ENCODE measurements around the gene KRTAP10-10. TPM values are rescaled to one million over a fixed set of nuclear protein-coding genes. Genes with fewer than 3 reads are reported as not detected.
"Not testable (repeated sequence)": the region's sequence is repeated elsewhere in the genome, so short reads cannot be mapped to it uniquely, and the experiment has no call there.

Gene KRTAP10-10
- polyA plus RNA-seq, 1 donor (not counting 4 experiments of a cell fraction or from before 2014, with no cell fraction given) = not detected

DNA sequence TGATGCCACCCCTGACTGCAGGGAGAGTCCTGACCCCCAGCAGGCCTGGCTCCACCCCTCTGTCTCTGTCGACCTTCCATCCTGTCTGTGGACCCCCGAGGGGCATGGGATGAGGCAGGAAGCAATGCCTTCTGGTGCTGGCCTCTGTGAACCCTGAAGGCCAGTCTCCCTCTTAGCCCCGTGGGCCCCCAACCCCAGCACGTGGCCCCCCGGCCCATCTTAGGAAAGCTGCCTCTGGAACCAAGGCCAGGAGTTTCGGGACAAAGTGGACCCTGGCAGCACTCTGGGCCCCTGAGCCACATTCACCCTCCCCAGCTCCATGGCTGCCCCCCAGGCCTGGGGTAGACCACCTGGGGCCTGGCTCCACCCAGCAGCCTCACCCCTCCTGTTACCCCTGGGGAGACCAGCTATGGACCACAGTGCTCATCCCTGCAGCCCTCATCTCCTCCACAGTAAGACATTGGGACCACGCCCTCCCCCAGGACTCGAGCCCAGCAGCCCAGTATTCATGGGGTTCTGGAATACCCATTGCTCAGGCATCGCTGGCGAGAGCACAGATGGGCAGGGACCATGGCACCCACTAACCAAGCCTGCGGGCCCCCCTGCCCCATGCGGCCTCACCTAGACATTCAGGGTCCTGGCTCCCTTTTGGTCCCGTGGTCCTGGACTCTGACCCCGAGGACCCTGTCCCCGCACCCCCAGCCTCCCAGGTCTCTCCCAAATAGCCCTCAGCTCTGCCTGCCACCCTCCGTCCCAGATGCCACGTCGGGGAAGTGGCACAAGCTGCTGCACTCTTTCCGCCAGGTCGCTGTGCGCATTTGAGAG lies 1.6 kb downstream of the KRTAP10-10 start:
- H4K20me1 ChIP-seq (ENCODE audit: control insufficient read depth, extremely low read depth, insufficient read depth, low read length); H3K79me2 ChIP-seq (ENCODE audit: control insufficient read depth, insufficient read depth, low read length); H3K4me1 ChIP-seq (ENCODE audit: control insufficient read depth, extremely low read depth, insufficient read depth, low read length); H3K36me3 ChIP-seq (ENCODE audit: control insufficient read depth in 2 of 2, extremely low read depth in 1 of 2, insufficient read depth in 2 of 2, low read length in 2 of 2); H3K9ac ChIP-seq (ENCODE audit: control insufficient read depth, extremely low read depth, insufficient read depth, low read length); DNase-seq (ENCODE audit: low read depth, low spot score); dilution Hi-C loops (cut with MboI; ENCODE audit: extremely low pct_ligation_motif_present, low sequenced_read_pairs); H3K27me3 ChIP-seq (ENCODE audit: control insufficient read depth, extremely low read depth, insufficient read depth, low read length); H2AFZ ChIP-seq (ENCODE audit: control insufficient read depth, low read length); H3K9me3 ChIP-seq (ENCODE audit: control insufficient read depth, low read depth, low read length); H3K9me1 ChIP-seq (ENCODE audit: control insufficient read depth, extremely low read depth, insufficient read depth, low read length); H3K4me3 ChIP-seq (ENCODE audit: control insufficient read depth in 2 of 3, extremely low read depth in 1 of 3, insufficient read depth in 2 of 3, low read depth in 1 of 3, low read length in 3 of 3); H3K27ac ChIP-seq (ENCODE audit: control insufficient read depth, insufficient read depth, low read length); H3K4me2 ChIP-seq (ENCODE audit: control insufficient read depth, extremely low read depth, insufficient read depth, low read depth, low read length); FAIRE-seq: not testable (repeated sequence)

DNA sequence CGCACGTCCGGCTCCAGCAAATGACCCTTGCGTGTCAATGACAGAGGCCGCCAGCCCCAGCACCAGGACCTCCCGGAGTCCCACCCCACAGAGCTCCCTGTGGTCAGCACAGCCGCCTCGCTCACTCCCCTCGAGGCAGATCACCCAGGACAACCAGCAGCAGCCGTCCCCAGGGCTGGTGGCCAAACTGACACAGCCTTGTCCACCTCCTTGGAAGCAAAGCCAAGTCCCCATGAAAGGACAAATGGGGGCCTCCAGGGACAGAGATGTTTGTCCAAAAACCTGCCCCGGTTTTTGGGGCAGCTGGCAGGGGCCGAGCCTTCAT lies 2.1 kb downstream of the KRTAP10-10 start:
- H3K9me3 ChIP-seq (ENCODE audit: control insufficient read depth, low read depth, low read length) = no peaks in the 10 kb centered on the region
- H3K4me2 ChIP-seq (ENCODE audit: control insufficient read depth, extremely low read depth, insufficient read depth, low read depth, low read length) = no peak overlapping the region
- H3K4me1 ChIP-seq (ENCODE audit: control insufficient read depth, extremely low read depth, insufficient read depth, low read length) = no peaks in the 10 kb centered on the region
- no peak for TF ChIP-seq EZH2 (IDR thresholded peaks at IDR 0.05; ENCODE audit: low read length)
- no peak overlapping the region for H3K27ac ChIP-seq (ENCODE audit: control insufficient read depth, insufficient read depth, low read length)
- no peak overlapping the region for H3K9ac ChIP-seq (ENCODE audit: control insufficient read depth, extremely low read depth, insufficient read depth, low read length)
- FAIRE-seq (no peak), DNase-seq (ENCODE audit: low read depth, low spot score) (no peak)
- no peak overlapping the region for H3K4me3 ChIP-seq (ENCODE audit: control insufficient read depth in 2 of 3, extremely low read depth in 1 of 3, insufficient read depth in 2 of 3, low read depth in 1 of 3, low read length in 3 of 3)
- no peaks in the 10 kb centered on the region for H3K36me3 ChIP-seq (ENCODE audit: control insufficient read depth in 2 of 2, extremely low read depth in 1 of 2, insufficient read depth in 2 of 2, low read length in 2 of 2)
- H3K27me3 ChIP-seq (ENCODE audit: control insufficient read depth, extremely low read depth, insufficient read depth, low read length) = no peaks in the 10 kb centered on the region
- H3K9me1 ChIP-seq (ENCODE audit: control insufficient read depth, extremely low read depth, insufficient read depth, low read length) = no peaks in the 10 kb centered on the region
- no peaks in the 10 kb centered on the region for H3K79me2 ChIP-seq (ENCODE audit: control insufficient read depth, insufficient read depth, low read length)
- H2AFZ ChIP-seq (ENCODE audit: control insufficient read depth, low read length) = no peak overlapping the region
- dilution Hi-C loops (cut with MboI; ENCODE audit: extremely low pct_ligation_motif_present, low sequenced_read_pairs) = no loop called here
- no peaks in the 10 kb centered on the region for H4K20me1 ChIP-seq (ENCODE audit: control insufficient read depth, extremely low read depth, insufficient read depth, low read length)

- dilution Hi-C loops (cut with MboI; ENCODE audit: extremely low pct_ligation_motif_present, low sequenced_read_pairs) = no loop called here
- DNase-seq (ENCODE audit: low read depth, low spot score) = no peak
- H3K27me3 ChIP-seq (ENCODE audit: control insufficient read depth, extremely low read depth, insufficient read depth, low read length) = no peaks in the 10 kb centered on the region
Measured at GRCh38 chr21:44640761-44641160, 3.6 kb downstream of the KRTAP10-10 start.

More at GRCh38 chr21:44640761-44641160, 3.6 kb downstream of the KRTAP10-10 start:
- Histone ChIP-seq H3K36me3 (ENCODE audit: control insufficient read depth in 2 of 2, extremely low read depth in 1 of 2, insufficient read depth in 2 of 2, low read length in 2 of 2) (no peaks in the 10 kb centered on the region), H2AFZ (ENCODE audit: control insufficient read depth, low read length) (no peak overlapping the region), H3K9ac (ENCODE audit: control insufficient read depth, extremely low read depth, insufficient read depth, low read length) (no peak overlapping the region), H3K9me3 (ENCODE audit: control insufficient read depth, low read depth, low read length) (peaks cover 1% of the 10 kb centered on the region), H3K9me1 (ENCODE audit: control insufficient read depth, extremely low read depth, insufficient read depth, low read length) (no peaks in the 10 kb centered on the region), H3K4me2 (ENCODE audit: control insufficient read depth, extremely low read depth, insufficient read depth, low read depth, low read length) (no peak overlapping the region), H3K79me2 (ENCODE audit: control insufficient read depth, insufficient read depth, low read length) (no peaks in the 10 kb centered on the region), H4K20me1 (ENCODE audit: control insufficient read depth, extremely low read depth, insufficient read depth, low read length) (no peaks in the 10 kb centered on the region), H3K27ac (ENCODE audit: control insufficient read depth, insufficient read depth, low read length) (no peak overlapping the region), H3K4me1 (ENCODE audit: control insufficient read depth, extremely low read depth, insufficient read depth, low read length) (no peaks in the 10 kb centered on the region), H3K4me3 (ENCODE audit: control insufficient read depth in 2 of 3, extremely low read depth in 1 of 3, insufficient read depth in 2 of 3, low read depth in 1 of 3, low read length in 3 of 3) (no peak overlapping the region)
- no peak for TF ChIP-seq EZH2 (IDR thresholded peaks at IDR 0.05; ENCODE audit: low read length)
- TF ChIP-seq, protein P1, sequence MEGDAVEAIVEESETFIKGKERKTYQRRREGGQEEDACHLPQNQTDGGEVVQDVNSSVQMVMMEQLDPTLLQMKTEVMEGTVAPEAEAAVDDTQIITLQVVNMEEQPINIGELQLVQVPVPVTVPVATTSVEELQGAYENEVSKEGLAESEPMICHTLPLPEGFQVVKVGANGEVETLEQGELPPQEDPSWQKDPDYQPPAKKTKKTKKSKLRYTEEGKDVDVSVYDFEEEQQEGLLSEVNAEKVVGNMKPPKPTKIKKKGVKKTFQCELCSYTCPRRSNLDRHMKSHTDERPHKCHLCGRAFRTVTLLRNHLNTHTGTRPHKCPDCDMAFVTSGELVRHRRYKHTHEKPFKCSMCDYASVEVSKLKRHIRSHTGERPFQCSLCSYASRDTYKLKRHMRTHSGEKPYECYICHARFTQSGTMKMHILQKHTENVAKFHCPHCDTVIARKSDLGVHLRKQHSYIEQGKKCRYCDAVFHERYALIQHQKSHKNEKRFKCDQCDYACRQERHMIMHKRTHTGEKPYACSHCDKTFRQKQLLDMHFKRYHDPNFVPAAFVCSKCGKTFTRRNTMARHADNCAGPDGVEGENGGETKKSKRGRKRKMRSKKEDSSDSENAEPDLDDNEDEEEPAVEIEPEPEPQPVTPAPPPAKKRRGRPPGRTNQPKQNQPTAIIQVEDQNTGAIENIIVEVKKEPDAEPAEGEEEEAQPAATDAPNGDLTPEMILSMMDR (optimal IDR thresholded peaks at IDR 0.05 in 1 of 3, IDR thresholded peaks at IDR 0.05 in 1 of 3, conservative IDR thresholded peaks at IDR 0.05 in 1 of 3; ENCODE audit: extremely low read depth in 1 of 3, insufficient read depth in 2 of 3, low read length in 3 of 3) = no peak
- no peak for FAIRE-seq

Data from keratinocyte (primary cell).